GM18861 (cell line): ENCODE measurements around the gene TNNT2.

Source experiments
- ATAC-seq: cut with Tn5 transposase; IDR thresholded peaks from one replicate; pipeline ENCODE4 v1.9.1; 2021; ENCODE audit not compliant: unreplicated experiment

The TNNT2 gene

DNA sequence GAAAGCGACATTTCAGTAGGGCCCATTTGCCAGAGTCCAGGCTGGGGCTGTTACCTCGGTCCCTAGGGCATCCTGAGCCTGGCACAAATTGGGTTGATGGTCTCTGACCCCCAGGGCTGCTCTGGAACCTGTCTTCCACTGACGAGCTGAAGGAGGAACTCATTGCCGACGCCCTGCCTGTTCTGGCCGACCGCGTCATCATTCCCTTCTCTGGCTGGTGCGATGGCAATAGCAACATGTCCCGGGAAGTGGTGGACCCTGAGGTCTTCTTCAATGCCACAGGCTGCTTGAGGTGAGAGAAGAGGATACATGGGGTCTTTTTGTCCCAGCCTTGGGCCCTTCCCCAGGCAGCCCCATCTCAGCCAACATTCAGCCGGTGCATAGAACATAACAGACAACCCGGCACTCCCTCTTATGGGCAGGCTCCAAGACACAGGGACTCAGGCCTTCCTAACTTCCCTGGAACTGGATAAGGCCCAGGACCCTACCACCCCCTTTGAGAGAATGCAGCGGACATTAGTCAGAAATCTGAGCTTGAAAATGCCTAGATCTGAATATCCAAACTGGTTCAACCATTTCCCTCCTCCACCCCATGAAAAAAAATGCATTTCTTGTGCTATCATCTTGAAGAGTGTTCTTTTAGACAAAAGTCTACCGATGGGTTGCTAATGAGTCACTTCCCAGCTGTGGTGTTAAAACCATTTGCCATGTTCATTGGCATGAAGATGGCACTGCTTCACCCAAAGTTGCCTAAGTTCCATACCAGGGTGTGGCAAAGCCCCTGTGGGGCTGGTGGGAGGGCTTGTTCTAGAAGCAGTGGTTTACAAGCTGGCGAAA is 58.8 kb downstream of the TNNT2 start:
- ATAC-seq, result no peak

DNA sequence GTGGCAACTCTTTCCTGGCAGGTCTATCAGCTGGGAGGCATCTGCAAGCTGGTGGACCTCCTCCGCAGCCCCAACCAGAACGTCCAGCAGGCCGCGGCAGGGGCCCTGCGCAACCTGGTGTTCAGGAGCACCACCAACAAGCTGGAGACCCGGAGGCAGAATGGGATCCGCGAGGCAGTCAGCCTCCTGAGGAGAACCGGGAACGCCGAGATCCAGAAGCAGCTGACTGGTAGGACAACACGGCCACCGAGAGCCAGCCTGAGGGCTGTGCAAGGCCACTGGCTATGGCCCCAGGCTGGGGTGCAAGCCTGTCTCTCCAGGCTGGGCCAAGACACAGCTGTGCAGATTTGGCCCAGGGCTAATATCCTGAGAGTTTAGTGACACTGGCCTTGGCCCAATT is 59.9 kb downstream of the TNNT2 start:
- ATAC-seq, result no peak

DNA sequence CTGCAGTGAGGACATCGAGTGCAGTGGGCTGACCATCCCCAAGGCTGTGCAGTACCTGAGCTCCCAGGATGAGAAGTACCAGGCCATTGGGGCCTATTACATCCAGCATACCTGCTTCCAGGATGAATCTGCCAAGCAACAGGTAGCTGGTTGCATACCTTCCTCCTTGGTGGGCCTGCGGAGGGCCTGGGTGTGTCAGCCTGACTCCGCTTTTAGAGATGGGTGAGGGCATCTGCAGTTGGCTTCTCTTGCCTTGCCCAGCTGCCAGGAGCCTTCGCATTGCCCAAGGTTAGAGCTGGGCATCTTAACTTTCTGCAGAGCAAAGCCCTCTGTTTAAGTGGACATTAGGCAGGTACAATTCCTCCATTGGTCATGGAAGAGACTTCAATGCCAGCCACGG is 60.9 kb downstream of the TNNT2 start:
- ATAC-seq, result no peak

DNA sequence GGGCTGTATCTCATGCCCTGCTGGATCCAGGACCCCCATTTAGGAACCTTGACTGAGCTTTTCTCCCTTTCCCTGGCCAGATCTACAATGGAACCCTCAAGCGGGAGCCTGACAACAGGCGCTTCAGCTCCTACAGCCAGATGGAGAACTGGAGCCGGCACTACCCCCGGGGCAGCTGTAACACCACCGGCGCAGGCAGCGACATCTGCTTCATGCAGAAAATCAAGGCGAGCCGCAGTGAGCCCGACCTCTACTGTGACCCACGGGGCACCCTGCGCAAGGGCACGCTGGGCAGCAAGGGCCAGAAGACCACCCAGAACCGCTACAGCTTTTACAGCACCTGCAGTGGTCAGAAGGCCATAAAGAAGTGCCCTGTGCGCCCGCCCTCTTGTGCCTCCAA is 64.4 kb downstream of the TNNT2 start:
- no peak for ATAC-seq

DNA sequence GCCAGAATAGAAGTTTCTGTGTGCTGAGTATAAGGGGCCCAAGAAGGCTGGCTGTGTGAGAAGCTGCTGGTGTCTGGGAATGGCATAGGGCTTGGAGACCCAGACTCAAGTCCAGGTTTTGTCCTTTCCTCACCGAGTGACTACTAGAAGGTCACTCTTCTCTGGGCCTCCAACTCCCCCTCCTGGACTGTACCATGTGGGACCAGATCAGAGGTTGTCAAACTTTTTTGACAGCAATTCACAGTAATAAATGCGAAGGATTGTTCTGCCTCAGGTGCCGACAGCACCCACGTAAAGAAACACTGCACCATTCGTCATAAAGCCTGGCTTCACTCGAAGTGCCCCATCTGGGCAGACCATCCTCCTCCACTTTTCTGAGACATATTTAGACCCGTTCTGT is 65.2 kb downstream of the TNNT2 start:
- no peak for ATAC-seq

DNA sequence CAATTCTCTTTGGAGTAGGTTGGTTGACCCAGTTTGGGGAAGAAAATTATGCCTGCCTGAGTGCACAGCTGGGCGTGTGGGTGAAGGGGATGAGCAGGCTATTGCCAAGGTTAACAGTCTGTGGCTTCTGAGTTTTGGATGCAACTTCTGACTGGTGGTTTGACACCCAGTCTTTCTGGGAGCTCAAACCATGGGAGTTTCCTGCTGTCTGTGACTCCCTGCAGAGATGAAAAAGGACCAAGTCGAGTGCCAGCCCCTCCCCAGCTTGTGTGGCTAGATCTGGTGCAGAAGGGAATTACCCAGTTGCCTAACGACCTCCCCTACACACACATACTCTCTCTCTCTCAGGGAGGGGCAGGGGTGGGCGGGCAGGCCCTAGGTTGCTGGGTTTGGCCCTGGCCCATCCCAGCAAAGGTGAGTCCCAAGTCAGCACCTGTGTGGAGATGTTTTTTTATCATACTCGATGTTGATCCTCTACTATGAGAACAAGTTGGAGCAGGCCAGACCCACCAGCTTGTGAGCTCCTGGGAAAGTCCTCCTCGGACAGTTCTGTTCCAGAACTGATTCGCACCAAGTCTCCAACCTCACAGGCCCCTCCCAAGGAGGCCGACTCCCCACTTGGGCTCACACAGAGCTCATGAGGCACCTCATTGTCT is 66.0 kb downstream of the TNNT2 start:
- ATAC-seq, result no peak

DNA sequence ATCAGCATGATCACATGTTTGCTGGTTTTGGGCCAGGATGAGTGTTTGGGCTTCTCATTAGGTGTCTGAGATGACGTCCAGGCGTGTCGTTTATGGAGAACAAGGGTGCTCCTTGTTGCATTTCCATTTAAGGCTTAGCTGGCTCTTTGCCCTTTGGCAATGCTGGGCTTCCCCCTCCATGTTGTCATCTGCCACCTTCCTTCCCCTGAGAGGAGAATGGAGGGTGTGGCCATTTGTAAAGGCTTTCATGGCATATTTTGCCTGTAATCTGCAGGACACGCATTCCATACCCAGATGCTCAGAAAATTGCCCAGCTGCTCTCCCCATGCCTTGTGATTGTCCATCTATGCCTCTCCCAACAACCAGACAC is 66.5 kb downstream of the TNNT2 start:
- ATAC-seq, result no peak

DNA sequence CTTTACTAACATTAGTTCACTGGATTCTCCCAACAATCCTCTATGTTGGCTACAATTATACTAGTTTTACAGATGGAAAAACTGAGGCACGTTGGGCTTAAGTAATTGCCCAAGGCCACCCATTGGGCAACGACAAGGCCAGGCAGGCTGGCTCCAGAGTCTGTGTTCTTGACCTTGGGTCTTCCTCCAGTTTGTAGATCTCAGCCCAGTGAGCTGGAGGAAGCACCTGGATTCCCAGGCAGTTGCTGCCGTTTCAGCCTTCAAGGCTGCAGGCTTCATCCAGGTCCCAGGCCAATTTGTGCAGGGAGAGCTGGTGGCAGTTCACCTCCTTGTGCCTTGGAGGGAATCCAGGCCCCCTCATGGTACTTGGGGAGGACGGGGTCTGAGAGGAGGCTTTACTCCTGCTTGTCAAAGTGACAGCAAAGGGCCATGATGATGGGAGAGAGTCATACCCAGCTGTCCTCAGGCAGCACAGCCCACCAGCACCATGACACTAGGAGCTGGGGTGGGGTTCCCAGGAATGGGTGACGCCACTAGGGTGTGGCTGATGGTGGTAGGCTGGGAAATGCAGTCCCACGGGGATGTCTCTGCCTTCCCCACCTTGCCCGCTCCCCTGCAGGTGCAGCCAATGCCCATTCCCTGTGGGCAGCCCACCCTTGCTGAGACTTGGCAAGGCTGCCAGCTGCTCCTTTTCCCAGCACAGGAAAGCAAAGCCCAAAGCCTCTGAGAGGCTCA is 67.1 kb downstream of the TNNT2 start:
- no peak for ATAC-seq

DNA sequence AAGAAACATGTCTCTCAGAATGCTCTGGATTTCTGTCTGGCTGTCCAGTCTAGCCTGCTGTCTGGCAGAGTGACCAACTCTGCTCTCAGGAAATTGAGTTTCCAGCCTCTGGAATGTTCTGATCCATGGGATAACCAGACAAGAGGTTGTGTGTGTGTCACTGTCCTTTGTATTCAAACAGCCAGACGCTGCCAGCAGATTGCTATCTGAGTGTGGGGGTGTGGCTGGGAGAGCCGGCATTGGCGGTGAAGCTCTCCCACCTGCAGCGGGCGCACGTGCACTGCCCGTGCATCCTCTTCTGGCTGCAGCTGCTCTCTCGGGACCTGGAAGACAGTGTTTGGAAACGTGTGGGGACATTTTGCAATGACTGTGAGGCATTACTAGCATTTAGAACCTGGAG is 68.1 kb downstream of the TNNT2 start:
- no peak for ATAC-seq
